ENCODE results near the gene APEH. TPM values are rescaled to one million over a fixed set of nuclear protein-coding genes. Genes with fewer than 3 reads are reported as not detected.

The APEH gene
- total RNA-seq, 1 donor from 2014 or later = 103 TPM

- no peak for ATAC-seq
Observed at GRCh38 chr3:49715611-49716121, 41.5 kb downstream of the APEH start.

GRCh38 chr3:49716169-49716568 is 42.0 kb downstream of the APEH start:
- ATAC-seq = no peak

GRCh38 chr3:49716691-49717210 is 42.6 kb downstream of the APEH start:
- ATAC-seq = no peak

GRCh38 chr3:49717211-49717958 is 43.2 kb downstream of the APEH start:
- ATAC-seq = no peak

GRCh38 chr3:49717959-49718857 is 44.1 kb downstream of the APEH start:
- peak; percentile 66 for ATAC-seq

- no peak for ATAC-seq
Observed at GRCh38 chr3:49718858-49719213, 44.7 kb downstream of the APEH start.

- peak; percentile 63 for ATAC-seq
Observed at GRCh38 chr3:49719214-49719884, 45.2 kb downstream of the APEH start, which contains the start of gene AMIGO3. TSS of gene AMIGO3 (minus strand) at chr3:49719684. CDS start at chr3:49719465, 219 bp downstream.

- ATAC-seq = no peak
Observed at GRCh38 chr3:49720855-49721595, 46.9 kb downstream of the APEH start.

- ATAC-seq = no peak
Observed at GRCh38 chr3:49721596-49721895, 47.4 kb downstream of the APEH start.

GRCh38 chr3:49721896-49722781 is 48.0 kb downstream of the APEH start:
- ATAC-seq = no peak

- no peak for ATAC-seq
Observed at GRCh38 chr3:49722896-49723295, 48.7 kb downstream of the APEH start.

GRCh38 chr3:49723296-49723627 is 49.1 kb downstream of the APEH start:
- peak; percentile 59 for ATAC-seq

GRCh38 chr3:49723628-49724551 is 49.7 kb downstream of the APEH start, which contains the start of gene GMPPB:
TSS of gene GMPPB (minus strand) at chr3:49723951. CDS start at chr3:49723726, 225 bp downstream.
- ATAC-seq = peak; percentile 88

- no peak for ATAC-seq
Observed at GRCh38 chr3:49724586-49724985, 50.4 kb downstream of the APEH start.

- no peak for ATAC-seq
Observed at GRCh38 chr3:49725906-49726681, 51.9 kb downstream of the APEH start.

- ATAC-seq = no peak
Observed at GRCh38 chr3:49727154-49727923, 53.2 kb downstream of the APEH start.

GRCh38 chr3:49727924-49728361 is 53.8 kb downstream of the APEH start:
- no peak for ATAC-seq

GRCh38 chr3:49729966-49730609 is 55.9 kb downstream of the APEH start:
- ATAC-seq = no peak

Data from esophagus mucosa (tissue), 1 donor.